GM21447 (cell line): Measurements from ENCODE around the gene RXRG.

Source experiments
- ATAC-seq: cut with Tn5 transposase; IDR thresholded peaks from one replicate; pipeline ENCODE4 v1.9.1; 2021; ENCODE audit not compliant: unreplicated experiment

The RXRG gene

GRCh38 chr1:165371588-165372225 is 73.2 kb downstream of the RXRG start:
- ATAC-seq, result no peak

GRCh38 chr1:165369255-165369848 is 75.6 kb downstream of the RXRG start:
- ATAC-seq, result peak; percentile 67

DNA sequence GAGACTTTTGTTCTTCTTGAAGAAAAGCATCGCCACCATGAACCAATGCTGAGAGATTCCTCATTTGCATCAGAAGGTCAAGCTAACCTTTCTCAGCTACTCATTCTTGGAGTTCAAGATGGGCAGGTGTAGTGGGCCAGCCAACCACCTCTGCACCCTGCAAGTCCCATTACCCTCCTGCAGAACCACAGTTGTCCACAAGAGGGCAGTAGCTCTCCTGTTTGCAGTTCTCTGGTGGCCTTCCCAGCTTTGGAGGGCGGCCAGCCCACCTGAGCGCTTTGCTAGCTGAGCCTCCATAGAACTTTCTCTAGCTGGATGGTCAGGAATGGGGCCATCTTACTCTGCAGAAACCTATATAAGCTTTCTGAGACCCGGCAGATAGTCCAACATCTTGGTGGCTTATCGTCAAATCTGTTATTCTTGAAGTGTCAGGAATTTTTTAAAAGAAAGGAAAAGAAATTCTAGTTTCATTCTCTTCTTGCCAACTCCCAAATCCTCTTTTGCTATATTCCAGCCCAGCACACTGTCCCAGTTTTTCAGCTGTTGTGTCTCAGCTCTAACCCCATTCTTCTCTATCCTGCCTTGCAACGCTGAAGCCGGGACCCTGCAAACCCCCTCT is 77.4 kb downstream of the RXRG start:
- ATAC-seq, result no peak

GRCh38 chr1:165365341-165365740 is 79.6 kb downstream of the RXRG start:
- ATAC-seq, result no peak

GRCh38 chr1:165364568-165365133 is 80.3 kb downstream of the RXRG start:
- ATAC-seq, result no peak

- no peak for ATAC-seq
These were observed 88.0 kb downstream of the RXRG start for GRCh38 chr1:165356876-165357275.

- ATAC-seq, result no peak
These were observed 88.7 kb downstream of the RXRG start, which contains the start of gene LMX1A for GRCh38 chr1:165355977-165356811. LMX1A (minus strand) TSS chr1:165356715; CDS start chr1:165355559, 1,156 bp downstream.

DNA sequence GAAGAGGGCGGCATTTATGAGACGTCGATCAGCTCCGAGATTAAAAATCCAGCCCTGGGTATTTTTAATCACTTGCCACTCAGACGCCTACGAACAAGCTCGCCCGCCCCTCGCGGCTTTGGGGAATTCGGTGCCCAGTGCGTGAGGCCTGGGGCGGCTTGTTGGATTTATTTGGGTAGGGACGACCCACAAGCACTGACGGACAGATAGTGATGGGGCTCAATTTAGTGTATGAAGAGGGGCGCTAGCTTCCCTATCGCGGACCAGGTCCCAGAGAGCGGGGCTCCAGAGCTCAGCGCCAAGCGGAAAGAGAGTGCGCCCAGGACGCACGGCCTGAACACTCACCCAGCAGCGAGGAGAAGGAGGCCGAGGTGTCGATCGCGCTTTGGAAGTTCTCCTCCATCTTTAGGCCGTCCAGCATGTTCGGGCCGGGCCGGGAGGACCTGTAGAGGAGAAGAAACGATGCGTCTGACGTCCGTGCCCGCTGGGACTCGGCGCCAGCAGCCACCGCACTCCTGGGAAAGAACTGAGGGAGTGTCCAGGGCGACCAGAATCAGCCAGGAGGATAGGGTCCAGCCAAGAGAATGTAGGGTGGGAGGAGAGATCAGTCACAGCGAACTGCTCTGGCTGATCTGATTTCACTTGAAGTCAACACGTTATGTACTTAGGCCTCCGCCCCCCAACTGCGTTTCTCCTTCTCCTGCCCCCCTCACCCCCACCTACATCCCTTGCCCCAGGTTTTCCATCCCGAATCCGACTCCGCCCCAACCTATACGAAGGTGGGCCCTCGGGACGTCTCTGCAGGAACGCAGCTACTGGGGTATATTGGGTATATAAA is 89.6 kb downstream of the RXRG start:
- no peak for ATAC-seq

- no peak for ATAC-seq
These were observed 90.2 kb downstream of the RXRG start for GRCh38 chr1:165354739-165355138.

DNA sequence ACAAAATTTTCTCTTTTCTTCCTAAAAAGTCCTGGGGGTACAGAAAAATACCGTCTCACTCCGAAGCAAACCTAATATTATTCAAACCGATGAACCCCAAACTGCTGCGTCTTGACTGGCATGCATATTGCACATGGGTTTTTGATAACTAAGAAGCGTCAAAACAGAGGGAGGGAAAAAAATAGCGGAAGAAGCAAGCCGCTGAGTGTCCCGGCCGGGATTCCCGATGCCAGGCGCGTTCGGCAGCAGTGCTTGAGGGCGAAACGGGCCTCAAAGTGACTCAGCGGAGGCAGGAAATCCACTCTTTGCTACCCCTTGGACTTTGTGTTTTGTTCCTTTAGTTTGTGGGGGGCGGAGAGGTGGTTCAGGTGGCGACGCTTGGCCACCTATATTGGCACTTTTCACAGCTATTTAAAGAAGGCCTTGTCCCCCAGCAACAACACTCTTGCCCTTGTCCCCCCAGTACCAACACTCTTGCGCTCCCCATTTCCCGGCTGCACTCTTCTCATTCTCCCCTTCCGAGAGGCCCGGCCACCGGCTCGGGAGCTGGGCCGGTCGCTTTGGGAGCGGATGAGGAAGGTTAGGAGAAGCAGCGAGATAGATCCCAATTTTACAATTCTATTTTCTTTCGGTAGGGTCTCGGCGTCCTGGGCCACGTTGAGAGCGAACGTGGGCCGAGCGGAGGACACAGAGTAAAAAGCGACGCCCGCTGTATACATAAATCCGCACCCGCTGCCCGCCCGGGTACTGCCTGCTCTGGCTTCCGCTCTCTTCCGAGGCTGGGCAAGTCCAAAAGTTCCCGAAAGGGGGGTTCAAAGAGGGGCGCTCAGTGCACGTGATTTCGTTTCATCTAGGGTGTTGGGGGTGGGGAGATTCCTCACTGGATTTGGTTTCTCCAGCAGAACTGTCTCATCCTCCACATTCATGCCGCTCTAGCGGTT is 90.9 kb downstream of the RXRG start:
- ATAC-seq, result no peak

GRCh38 chr1:165352442-165353293 is 92.3 kb downstream of the RXRG start:
- no peak for ATAC-seq

GRCh38 chr1:165351863-165352441 is 93.0 kb downstream of the RXRG start:
- ATAC-seq, result no peak
